HCT116 (cell line): ENCODE measurements around the gene IMPG2. TPM values are rescaled to one million over a fixed set of nuclear protein-coding genes. Genes with fewer than 3 reads are reported as not detected.

Source experiments
- ATAC-seq: fragments of 200-7000 bp; cut with Tn5 transposase; 2 replicates; pipeline ENCODE4 v1.9.1; 2020; ENCODE audit warnings: mild to moderate bottlenecking, moderate library complexity
- BruUV-seq: library from RNA; stranded (reverse); fragments of 400-500 nt; replicated peaks from 2 replicates; lab custom pipeline; 2021; lab: Mats Ljungman, UMichigan
- CTCF ChIA-PET: fragments of 300-600 bp; sonication (Branson Sonifier 250); formaldehyde crosslinking; loops from one replicate; lab custom pipeline; 2021; ENCODE audit warnings: antibody characterized with exemption; lab: Charles Lee
- POLR2A ChIA-PET: fragments of 300-600, 350-600 bp; sonication (Branson Sonifier 250); formaldehyde crosslinking; loops from one replicate; lab custom pipeline; 2021; ENCODE audit warnings: antibody characterized with exemption; lab: Charles Lee
- RAD21 ChIA-PET, 2 experiments: fragments of 300-600 bp; sonication (Branson Sonifier 250); formaldehyde crosslinking; loops; one replicate each; lab custom pipeline; 2023; ENCODE audit warnings: low total read pairs in 2 of 2; ENCODE audit not compliant: uncharacterized antibody in 2 of 2, unreplicated experiment in 2 of 2, low non-redundant PET in 1 of 2; lab: Charles Lee
- DNase-seq: peaks from one replicate; pipeline ENCODE4 v3.0.0-alpha.2; 2010; ENCODE audit warnings: low read depth, low spot score
- H2AFZ ChIP-seq: fragments of 200-600 bp; shearing (Covaris generic), sonication (generic); 2 replicates; pipeline ENCODE4 v1.6.1; 2017; ENCODE audit warnings: low read depth, mixed run types, mixed read lengths, antibody characterized with exemption, low read length; ENCODE audit not compliant: poor library complexity, severe bottlenecking
- H3K27ac ChIP-seq: 2 replicates; pipeline ENCODE4 v1.5.1; 2012; ENCODE audit warnings: low read depth, low read length
- H3K27me3 ChIP-seq: fragments of 200-600 bp; sonication (generic); 2 replicates; pipeline ENCODE4 v1.6.1; 2016; ENCODE audit warnings: mixed run types, low read length, mixed read lengths; ENCODE audit not compliant: insufficient read depth
- H3K36me3 ChIP-seq, 2 experiments: fragments of 200-500 bp in 1 of 2; fragments of 200-600 bp in 1 of 2; sonication (Bioruptor generic) in 1 of 2; sonication (generic) in 1 of 2; 2 replicates each; pipeline versions ENCODE4 v1.5.1 to v1.6.1; 2014 to 2016; ENCODE audit warnings: low read length in 2 of 2, inconsistent platforms in 1 of 2, mixed read lengths in 1 of 2, mixed run types in 1 of 2; ENCODE audit not compliant: insufficient read depth in 2 of 2, control insufficient read depth in 1 of 2
- H3K4me1 ChIP-seq, 2 experiments: fragments of 200-600 bp in 1 of 2; sonication (generic) in 1 of 2; 2 replicates each; pipeline versions ENCODE4 v1.5.1 to v1.6.1; 2012 to 2017; ENCODE audit warnings: low read length in 2 of 2, inconsistent platforms in 1 of 2, mild to moderate bottlenecking in 1 of 2, mixed read lengths in 1 of 2, mixed run types in 1 of 2, moderate library complexity in 1 of 2; ENCODE audit not compliant: insufficient read depth in 2 of 2, control insufficient read depth in 1 of 2
- H3K4me2 ChIP-seq: fragments of 200-600 bp; sonication (generic); 2 replicates; pipeline ENCODE4 v1.6.1; 2017; ENCODE audit warnings: mixed run types, low read length, mixed read lengths
- H3K4me3 ChIP-seq, 2 experiments: fragments of 200-600 bp in 1 of 2; sonication (generic) in 1 of 2; replicated peaks in 1 of 2; 2 replicates each; pipeline ENCODE4 v1.5.1; 2011 to 2016; ENCODE audit warnings: low read length in 2 of 2, control low read depth in 1 of 2, low read depth in 1 of 2, mild to moderate bottlenecking in 1 of 2, mixed read lengths in 1 of 2, mixed run types in 1 of 2
- H3K79me2 ChIP-seq: fragments of 200-600 bp; sonication (generic); 2 replicates; pipeline ENCODE4 v1.6.1; 2017; ENCODE audit warnings: mild to moderate bottlenecking, mixed run types, low read length, moderate library complexity, mixed read lengths; ENCODE audit not compliant: insufficient read depth
- H3K9ac ChIP-seq: fragments of 200-600 bp; sonication (generic); 2 replicates; pipeline ENCODE4 v1.6.1; 2016; ENCODE audit warnings: low read length, mixed read lengths
- H3K9me2 ChIP-seq: fragments of 200-600 bp; sonication (generic), shearing (Covaris generic); 2 replicates; pipeline ENCODE4 v1.6.1; 2017; ENCODE audit warnings: mixed run types, mild to moderate bottlenecking, moderate library complexity; ENCODE audit not compliant: insufficient read depth
- H3K9me3 ChIP-seq, 2 experiments: fragments of 200-500 bp in 1 of 2; fragments of 200-600 bp in 1 of 2; sonication (Bioruptor generic) in 1 of 2; sonication (generic) in 1 of 2; 2 replicates each; pipeline ENCODE4 v1.6.1; 2014 to 2017; ENCODE audit warnings: low read length in 2 of 2, mixed read lengths in 2 of 2, inconsistent platforms in 1 of 2, low read depth in 1 of 2, mild to moderate bottlenecking in 1 of 2, mixed run types in 1 of 2, moderate library complexity in 1 of 2; ENCODE audit not compliant: control insufficient read depth in 1 of 2, insufficient read depth in 1 of 2
- H4K20me1 ChIP-seq: fragments of 200-600 bp; sonication (generic), shearing (Covaris generic); 2 replicates; pipeline ENCODE4 v1.6.1; 2017; ENCODE audit warnings: mixed run types, mild to moderate bottlenecking, moderate library complexity; ENCODE audit not compliant: insufficient read depth
- CEBPB ChIP-seq: IDR thresholded peaks from 2 replicates; pipeline ENCODE4 v1.6.1; 2012; ENCODE audit warnings: low read depth
- ELF1 ChIP-seq: IDR thresholded peaks from 2 replicates; pipeline ENCODE4 v1.6.1; 2012; ENCODE audit warnings: low read depth, borderline replicate concordance
- EZH2 ChIP-seq: fragments of 200-600 bp; sonication (generic); IDR thresholded peaks from 2 replicates; pipeline ENCODE4 v1.6.1; 2017; ENCODE audit warnings: antibody characterized with exemption, mixed run types
- EZH2phosphoT487 ChIP-seq: fragments of 200-600 bp; IDR thresholded peaks from 2 replicates; pipeline ENCODE4 v1.6.1; 2018; ENCODE audit warnings: antibody characterized with exemption, borderline replicate concordance
- MAX ChIP-seq: IDR thresholded peaks from 2 replicates; pipeline ENCODE4 v1.6.1; 2012
- POLR2A ChIP-seq: IDR thresholded peaks from 2 replicates; pipeline ENCODE4 v1.7.0; 2011; ENCODE audit warnings: borderline replicate concordance; ENCODE audit not compliant: insufficient read depth, insufficient read length; ENCODE audit errors: extremely low read depth
- POLR2AphosphoS5 ChIP-seq: IDR thresholded peaks from 2 replicates; pipeline ENCODE4 v1.6.1; 2011; ENCODE audit warnings: mild to moderate bottlenecking, low read depth, low read length, moderate library complexity
- SIN3A ChIP-seq: IDR thresholded peaks from 2 replicates; pipeline ENCODE4 v1.6.1; 2012; ENCODE audit warnings: low read depth
- SP1 ChIP-seq: IDR thresholded peaks from 2 replicates; pipeline ENCODE4 v1.6.1; 2012; ENCODE audit warnings: low read depth
- SRF ChIP-seq: IDR thresholded peaks from 2 replicates; pipeline ENCODE4 v1.6.1; 2012; ENCODE audit warnings: low read depth
- TCF7L2 ChIP-seq: IDR thresholded peaks from 2 replicates; pipeline ENCODE4 v1.7.0; 2011; ENCODE audit warnings: borderline replicate concordance, inconsistent platforms; ENCODE audit not compliant: insufficient read depth, insufficient read length; ENCODE audit errors: extremely low read depth
- ZBTB33 ChIP-seq: IDR thresholded peaks from 2 replicates; pipeline ENCODE4 v1.6.1; 2011; ENCODE audit warnings: mild to moderate bottlenecking, low read length, moderate library complexity; ENCODE audit not compliant: insufficient replicate concordance; ENCODE audit errors: extremely low read depth
- ZNF274 ChIP-seq: fragments of 200-500 bp; sonication (Bioruptor generic); IDR thresholded peaks from 2 replicates; pipeline ENCODE4 v1.6.1; 2014; ENCODE audit warnings: mild to moderate bottlenecking, low read depth, low read length, inconsistent platforms
- intact Hi-C: fragments of 100-400 bp; cut with micrococcal nuclease; formaldehyde crosslinking; loops from 2 replicates; pipeline ENCODE4 v1.10.0; 2022
- total RNA-seq: library from RNA; stranded (reverse); gene quantifications from one replicate; pipeline ENCODE4 v1.2.1, GENCODE V29; 2021; ENCODE audit not compliant: unreplicated experiment

IMPG2 gene
- total RNA-seq, 1 experiment from 2014 or later = 0.20 TPM

- no peak for ATAC-seq
These were observed 50.2 kb downstream of the IMPG2 start for GRCh38 chr3:101270149-101270548.

GRCh38 chr3:101268971-101269671 lies 51.3 kb downstream of the IMPG2 start:
- Histone ChIP-seq H3K4me2 (no peak overlapping the region), H4K20me1 (no peaks in the 10 kb centered on the region), H3K79me2 (no peaks in the 10 kb centered on the region), H3K9me3 (no peaks in the 10 kb centered on the region), H3K9ac (no peak overlapping the region), H3K36me3 (no peaks in the 10 kb centered on the region), H2AFZ (no peak overlapping the region), H3K9me2 (no peaks in the 10 kb centered on the region), H3K4me1 (no peaks in the 10 kb centered on the region), H3K27ac (no peak overlapping the region), H3K4me3 (no peak overlapping the region), H3K27me3 (no peaks in the 10 kb centered on the region)
- DNase-seq (no peak), ATAC-seq (no peak)
- CTCF ChIA-PET = no interaction called here
- RAD21 ChIA-PET = no interaction called here
- no TSS peak for BruUV-seq
- POLR2A ChIA-PET = no interaction called here
- intact Hi-C loops = no loop called here
- TF ChIP-seq ZBTB33 (no peak), CEBPB (no peak), TCF7L2 (no peak), SP1 (no peak), POLR2A (no peak), MAX (no peak), ZNF274 (no peak), POLR2AphosphoS5 (no peak)

More at GRCh38 chr3:101270149-101270548, 50.2 kb downstream of the IMPG2 start:
- CTCF ChIA-PET = no interaction called here
- no peak overlapping the region for H3K27ac ChIP-seq
- DNase-seq = no peak
- no peaks in the 10 kb centered on the region for H3K27me3 ChIP-seq
- BruUV-seq = no TSS peak
- POLR2A ChIA-PET = no interaction called here
- no peaks in the 10 kb centered on the region for H3K4me1 ChIP-seq
- no peaks in the 10 kb centered on the region for H3K9me3 ChIP-seq
- no peak overlapping the region for H3K9ac ChIP-seq
- no peaks in the 10 kb centered on the region for H3K79me2 ChIP-seq
- H3K36me3 ChIP-seq = no peaks in the 10 kb centered on the region
- intact Hi-C loops = no loop called here
- H3K4me2 ChIP-seq = no peak overlapping the region
- H4K20me1 ChIP-seq = no peaks in the 10 kb centered on the region
- TF ChIP-seq EZH2phosphoT487 (no peak), ZBTB33 (no peak), SRF (no peak), ELF1 (no peak), EZH2 (no peak), SIN3A (no peak)
- H3K4me3 ChIP-seq = no peak overlapping the region
- RAD21 ChIA-PET = no interaction called here
- no peak overlapping the region for H2AFZ ChIP-seq
- no peaks in the 10 kb centered on the region for H3K9me2 ChIP-seq
